NCI-H1092 treated with DMSO at 0.1 percent for 48 hours (cell line): ENCODE data around the gene SERPINB12.

ENCODE experiments used
- DNase-seq: peaks from one replicate; lab custom pipeline; 2025; lab: John Stamatoyannopoulos, UW

SERPINB12 gene

GRCh38 chr18:63551769-63552168 is 9.6 kb downstream of the SERPINB12 start:
- DNase-seq: no peak

GRCh38 chr18:63552581-63552980 is 10.4 kb downstream of the SERPINB12 start:
- no peak for DNase-seq

- no peak for DNase-seq
These were observed 10.9 kb downstream of the SERPINB12 start for GRCh38 chr18:63553081-63553480.

- DNase-seq: no peak
These were observed 17.7 kb downstream of the SERPINB12 start for GRCh38 chr18:63559567-63560491.

- DNase-seq: no peak
These were observed 20.1 kb downstream of the SERPINB12 start for GRCh38 chr18:63562284-63562683.

- no peak for DNase-seq
These were observed 21.9 kb downstream of the SERPINB12 start for GRCh38 chr18:63564021-63564420.

- no peak for DNase-seq
These were observed 22.4 kb downstream of the SERPINB12 start for GRCh38 chr18:63564561-63564960.

GRCh38 chr18:63567276-63567675 is 25.1 kb downstream of the SERPINB12 start:
- no peak for DNase-seq

- no peak for DNase-seq
These were observed 25.7 kb downstream of the SERPINB12 start for GRCh38 chr18:63567825-63568224.

GRCh38 chr18:63570721-63571120 is 28.6 kb downstream of the SERPINB12 start:
- no peak for DNase-seq

- no peak for DNase-seq
These were observed 33.5 kb downstream of the SERPINB12 start for GRCh38 chr18:63575681-63576080.

- peak; percentile 47 for DNase-seq
These were observed 36.3 kb downstream of the SERPINB12 start for GRCh38 chr18:63578357-63578958.

- no peak for DNase-seq
These were observed 37.4 kb downstream of the SERPINB12 start for GRCh38 chr18:63579616-63580015.

GRCh38 chr18:63585988-63586387 is 43.8 kb downstream of the SERPINB12 start:
- DNase-seq: no peak

GRCh38 chr18:63586431-63586830 is 44.3 kb downstream of the SERPINB12 start:
- DNase-seq: no peak

- no peak for DNase-seq
These were observed 44.8 kb downstream of the SERPINB12 start, which contains the start of gene SERPINB13 for GRCh38 chr18:63586966-63587365. Gene SERPINB13, plus strand, starts transcription at chr18:63587343. Its CDS starts 1,325 bp downstream, at chr18:63588668.

- DNase-seq: no peak
These were observed 46.7 kb downstream of the SERPINB12 start for GRCh38 chr18:63588909-63589308.

GRCh38 chr18:63590373-63590772 is 48.2 kb downstream of the SERPINB12 start:
- DNase-seq: no peak

GRCh38 chr18:63590966-63591695 is 49.0 kb downstream of the SERPINB12 start:
- no peak for DNase-seq

GRCh38 chr18:63591725-63592124 is 49.6 kb downstream of the SERPINB12 start:
- DNase-seq: no peak

- DNase-seq: no peak
These were observed 50.3 kb downstream of the SERPINB12 start for GRCh38 chr18:63592471-63592870.

GRCh38 chr18:63596964-63597363 is 54.8 kb downstream of the SERPINB12 start:
- no peak for DNase-seq

GRCh38 chr18:63603355-63603754 is 61.2 kb downstream of the SERPINB12 start:
- no peak for DNase-seq
